ENCODE results near the gene ICAM1. TPM values are rescaled to one million over a fixed set of nuclear protein-coding genes. Genes with fewer than 3 reads are reported as not detected.

ICAM1 gene
- 0.85 and 0.86 TPM in 2 replicates for total RNA-seq (2014; rRNA removed; shearing (Covaris generic))

- Histone ChIP-seq H3K27ac (no peak within 1 kb of the TSS), H3K27me3 (no peaks in the 10 kb centered on the region), H3K36me3 (no peaks in the 10 kb centered on the region), H3K4me3 (peak within 1 kb of the TSS; percentile 21), H3K9me3 (replicated peaks) (no peaks in the 10 kb centered on the region), H3K4me1 (no peaks in the 10 kb centered on the region)
- DNase-seq = no peak
Measured at GRCh38 chr19:10270616-10271394, at the start of gene ICAM1. TSS of gene ICAM1 (plus strand) at chr19:10271120. CDS start at chr19:10271160, 40 bp downstream.

GRCh38 chr19:10222201-10222890, 48.6 kb upstream of the ICAM1 start:
- H3K4me3 ChIP-seq = no peak overlapping the region
- no peaks in the 10 kb centered on the region for H3K27me3 ChIP-seq
- no peak for DNase-seq
- H3K9me3 ChIP-seq (replicated peaks) = no peaks in the 10 kb centered on the region
- no peak overlapping the region for H3K27ac ChIP-seq
- H3K4me1 ChIP-seq = no peaks in the 10 kb centered on the region
- no peaks in the 10 kb centered on the region for H3K36me3 ChIP-seq

- no peak for DNase-seq
- H3K27ac ChIP-seq = no peak overlapping the region
- H3K4me3 ChIP-seq = no peak overlapping the region
- no peaks in the 10 kb centered on the region for H3K27me3 ChIP-seq
- H3K4me1 ChIP-seq = no peaks in the 10 kb centered on the region
- no peaks in the 10 kb centered on the region for H3K9me3 ChIP-seq (replicated peaks)
- H3K36me3 ChIP-seq = no peaks in the 10 kb centered on the region
Measured at GRCh38 chr19:10223488-10224213, 47.3 kb upstream of the ICAM1 start.

- Histone ChIP-seq H3K27me3 (no peaks in the 10 kb centered on the region), H3K9me3 (replicated peaks) (no peaks in the 10 kb centered on the region), H3K27ac (no peak overlapping the region), H3K4me3 (no peak overlapping the region), H3K36me3 (no peaks in the 10 kb centered on the region), H3K4me1 (no peaks in the 10 kb centered on the region)
- DNase-seq = no peak
Measured at GRCh38 chr19:10224337-10224736, 46.6 kb upstream of the ICAM1 start.

GRCh38 chr19:10226021-10226375, 44.9 kb upstream of the ICAM1 start:
- H3K4me1 ChIP-seq = no peaks in the 10 kb centered on the region
- H3K27me3 ChIP-seq = no peaks in the 10 kb centered on the region
- H3K27ac ChIP-seq = no peak overlapping the region
- DNase-seq = no peak
- no peak overlapping the region for H3K4me3 ChIP-seq
- no peaks in the 10 kb centered on the region for H3K36me3 ChIP-seq
- no peaks in the 10 kb centered on the region for H3K9me3 ChIP-seq (replicated peaks)

GRCh38 chr19:10226376-10227025, 44.4 kb upstream of the ICAM1 start:
- peak; percentile 37 to 42 for DNase-seq
- Histone ChIP-seq H3K36me3 (no peaks in the 10 kb centered on the region), H3K27me3 (no peaks in the 10 kb centered on the region), H3K4me3 (no peak overlapping the region), H3K27ac (no peak overlapping the region; the same call in 1 of the 2 replicates), H3K9me3 (replicated peaks) (no peaks in the 10 kb centered on the region), H3K4me1 (no peaks in the 10 kb centered on the region)

GRCh38 chr19:10227026-10227971, 43.6 kb upstream of the ICAM1 start:
- Histone ChIP-seq H3K9me3 (replicated peaks) (no peaks in the 10 kb centered on the region), H3K4me1 (no peaks in the 10 kb centered on the region), H3K27ac (peak overlapping the region; percentile 51), H3K4me3 (no peak overlapping the region), H3K27me3 (no peaks in the 10 kb centered on the region), H3K36me3 (no peaks in the 10 kb centered on the region)
- DNase-seq = peak; percentile 86 to 92

- Histone ChIP-seq H3K27ac (no peak overlapping the region), H3K4me1 (no peaks in the 10 kb centered on the region), H3K27me3 (no peaks in the 10 kb centered on the region), H3K36me3 (no peaks in the 10 kb centered on the region), H3K9me3 (replicated peaks) (no peaks in the 10 kb centered on the region), H3K4me3 (no peak overlapping the region)
- DNase-seq = no peak
Measured at GRCh38 chr19:10228393-10228792, 42.5 kb upstream of the ICAM1 start.

- peak; percentile 31 to 52 for DNase-seq
- H3K36me3 ChIP-seq = no peaks in the 10 kb centered on the region
- H3K4me1 ChIP-seq = no peaks in the 10 kb centered on the region
- no peak overlapping the region for H3K4me3 ChIP-seq
- H3K27me3 ChIP-seq = no peaks in the 10 kb centered on the region
- H3K27ac ChIP-seq = no peak overlapping the region
- H3K9me3 ChIP-seq (replicated peaks) = no peaks in the 10 kb centered on the region
Measured at GRCh38 chr19:10228920-10229319, 42.0 kb upstream of the ICAM1 start.

- Histone ChIP-seq H3K27ac (no peak overlapping the region), H3K36me3 (no peaks in the 10 kb centered on the region), H3K4me3 (peak overlapping the region; percentile 79), H3K4me1 (no peaks in the 10 kb centered on the region), H3K27me3 (no peaks in the 10 kb centered on the region), H3K9me3 (replicated peaks) (no peaks in the 10 kb centered on the region)
- peak; percentile 16 to 30 for DNase-seq
Measured at GRCh38 chr19:10230173-10230860, 40.6 kb upstream of the ICAM1 start.

GRCh38 chr19:10230861-10231611, 39.9 kb upstream of the ICAM1 start, which contains the start of gene S1PR2:
TSS of gene S1PR2 (minus strand) at chr19:10231331. CDS start at chr19:10224905, 6,426 bp downstream.
- no peaks in the 10 kb centered on the region for H3K36me3 ChIP-seq
- H3K4me3 ChIP-seq = peak within 1 kb of the TSS; percentile 79
- H3K9me3 ChIP-seq (replicated peaks) = no peaks in the 10 kb centered on the region
- H3K27ac ChIP-seq = peak within 1 kb of the TSS; percentile 54
- DNase-seq = peak; percentile 77 to 80
- no peaks in the 10 kb centered on the region for H3K27me3 ChIP-seq
- peaks cover 1% of the 10 kb centered on the region; the same call in 1 of the 2 replicates for H3K4me1 ChIP-seq

GRCh38 chr19:10231612-10232228, 39.2 kb upstream of the ICAM1 start:
- Histone ChIP-seq H3K4me3 (peak overlapping the region; percentile 79), H3K27ac (no peak overlapping the region), H3K9me3 (replicated peaks) (no peaks in the 10 kb centered on the region), H3K27me3 (no peaks in the 10 kb centered on the region), H3K4me1 (peaks cover 3% of the 10 kb centered on the region; the same call in 1 of the 2 replicates), H3K36me3 (no peaks in the 10 kb centered on the region)
- no peak for DNase-seq

All from SJCRH30 (cell line).